Tibial nerve (tissue), 4 donors: ENCODE measurements around the gene KIF3A.

Experiments
- EP300 ChIP-seq, 2 donors: sonication (generic); formaldehyde crosslinking; IDR thresholded peaks; one replicate each; pipeline ENCODE4 v1.6.1; 2017; ENCODE audit warnings: antibody characterized with exemption in 2 of 2, mild to moderate bottlenecking in 1 of 2
- POLR2A ChIP-seq, 2 donors: fragments of 450-650 bp; IDR thresholded peaks; one replicate each; pipeline ENCODE4 v1.6.1; 2017; ENCODE audit warnings: antibody characterized with exemption in 2 of 2, mild to moderate bottlenecking in 2 of 2, moderate library complexity in 2 of 2
- TF ChIP-seq, protein P1 (sequence below), 5 experiments: fragments of 200-600 bp in 3 of 5; fragments of 450-650 bp in 2 of 5; sonication (generic) in 3 of 5; IDR thresholded peaks; one replicate each; pipeline ENCODE4 v1.5.1; 2016 to 2019; ENCODE audit warnings: antibody characterized with exemption in 5 of 5, mild to moderate bottlenecking in 3 of 5, moderate library complexity in 2 of 5

DNA sequence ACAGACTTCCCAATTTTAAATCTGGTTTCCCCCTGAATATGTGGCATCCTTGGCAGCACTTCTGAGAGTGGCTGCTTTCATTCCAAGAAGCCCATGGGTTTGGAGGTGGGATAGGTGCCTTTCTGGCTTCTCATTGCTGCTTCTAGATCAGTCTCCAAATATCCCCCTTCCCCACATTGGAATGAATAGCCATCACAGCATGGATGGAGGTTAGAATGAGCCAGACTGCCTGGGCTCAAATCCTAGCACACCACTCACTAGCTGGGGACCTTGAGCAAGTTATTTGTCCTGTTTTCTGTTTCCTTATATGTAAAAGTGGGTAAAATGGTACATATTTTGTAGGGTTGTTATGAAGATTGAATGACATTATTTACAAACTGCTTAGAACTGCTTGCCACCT lies 93.2 kb downstream of the KIF3A start:
- TF ChIP-seq, protein P1, sequence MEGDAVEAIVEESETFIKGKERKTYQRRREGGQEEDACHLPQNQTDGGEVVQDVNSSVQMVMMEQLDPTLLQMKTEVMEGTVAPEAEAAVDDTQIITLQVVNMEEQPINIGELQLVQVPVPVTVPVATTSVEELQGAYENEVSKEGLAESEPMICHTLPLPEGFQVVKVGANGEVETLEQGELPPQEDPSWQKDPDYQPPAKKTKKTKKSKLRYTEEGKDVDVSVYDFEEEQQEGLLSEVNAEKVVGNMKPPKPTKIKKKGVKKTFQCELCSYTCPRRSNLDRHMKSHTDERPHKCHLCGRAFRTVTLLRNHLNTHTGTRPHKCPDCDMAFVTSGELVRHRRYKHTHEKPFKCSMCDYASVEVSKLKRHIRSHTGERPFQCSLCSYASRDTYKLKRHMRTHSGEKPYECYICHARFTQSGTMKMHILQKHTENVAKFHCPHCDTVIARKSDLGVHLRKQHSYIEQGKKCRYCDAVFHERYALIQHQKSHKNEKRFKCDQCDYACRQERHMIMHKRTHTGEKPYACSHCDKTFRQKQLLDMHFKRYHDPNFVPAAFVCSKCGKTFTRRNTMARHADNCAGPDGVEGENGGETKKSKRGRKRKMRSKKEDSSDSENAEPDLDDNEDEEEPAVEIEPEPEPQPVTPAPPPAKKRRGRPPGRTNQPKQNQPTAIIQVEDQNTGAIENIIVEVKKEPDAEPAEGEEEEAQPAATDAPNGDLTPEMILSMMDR (IDR thresholded peaks at IDR 0.05), result no peak
- no peak for TF ChIP-seq POLR2A (IDR thresholded peaks at IDR 0.05)
- no peak for TF ChIP-seq EP300 (IDR thresholded peaks at IDR 0.05)
